Spinal cord (tissue), 10 donors: ENCODE results near the gene TRAPPC3L. TPM values are rescaled to one million over a fixed set of nuclear protein-coding genes. Genes with fewer than 3 reads are reported as not detected.

Experiments used
- DNase-seq, 6 donors: peaks; one replicate each; pipeline versions ENCODE4 v3.0.0 to v3.0.0-alpha.2; 2013 to 2015; ENCODE audit warnings: low spot score in 6 of 6, low read depth in 4 of 6
- H3K27ac ChIP-seq: one replicate; pipeline ENCODE4 v1.5.1; 2013; ENCODE audit warnings: low read depth, low read length, control low read depth
- H3K27me3 ChIP-seq: one replicate; pipeline ENCODE4 v1.6.1; 2013; ENCODE audit warnings: low read length; ENCODE audit not compliant: control insufficient read depth, insufficient read depth
- H3K36me3 ChIP-seq: one replicate; pipeline ENCODE4 v1.6.1; 2013; ENCODE audit warnings: low read length; ENCODE audit not compliant: control insufficient read depth, insufficient read depth
- H3K4me1 ChIP-seq: one replicate; pipeline ENCODE4 v1.6.1; 2013; ENCODE audit warnings: low read length; ENCODE audit not compliant: control insufficient read depth, insufficient read depth
- H3K4me3 ChIP-seq: one replicate; pipeline ENCODE4 v1.5.1; 2013; ENCODE audit warnings: low read depth, low read length, control low read depth
- H3K9me3 ChIP-seq: one replicate; pipeline ENCODE4 v1.6.1; 2013; ENCODE audit warnings: low read length; ENCODE audit not compliant: control insufficient read depth, insufficient read depth
- WGBS: methylation state at CpG from one replicate; pipeline ENCODE4 v1.1.5; 2013; ENCODE audit warnings: missing lambda C conversion rate; ENCODE audit not compliant: insufficient coverage; 5-methylcytosine and 5-hydroxymethylcytosine counted together
- polyA plus RNA-seq, 2 donors: library from polyadenylated mRNA; unstranded; fragments of 120-200 nt; gene quantifications; one replicate each; pipeline ENCODE4 v1.2.1, GENCODE V29; 2013; ENCODE audit not compliant: insufficient read length in 2 of 2
- total RNA-seq, 2 donors: library from RNA; depleted of rRNA in 1 of 2; stranded (reverse); fragments of 120-200 nt in 1 of 2; fragments of >200 nt in 1 of 2; gene quantifications; one replicate each; pipeline versions ENCODE4 v1.2.3 to v1.2.4, GENCODE V29; 2013 to 2014
- donor health status: healthy.

TRAPPC3L gene
- total and polyA plus RNA-seq, 4 donors = 0.33 to 16.1 (median 0.46) TPM

GRCh38 chr6:116561377-116562018 lies 16.0 kb upstream of the TRAPPC3L start:
- Histone ChIP-seq H3K36me3 (no peaks in the 10 kb centered on the region), H3K27ac (no peak overlapping the region), H3K27me3 (no peaks in the 10 kb centered on the region), H3K4me1 (peaks cover 10% of the 10 kb centered on the region), H3K9me3 (no peaks in the 10 kb centered on the region), H3K4me3 (peak overlapping the region; percentile 38)
- 64% methylated on average over 4 of the region's 9 CpGs for WGBS
- DNase-seq = peak in 5 of 6 donors; percentile 70 to 94 (median 77)

GRCh38 chr6:116560130-116560529 lies 14.6 kb upstream of the TRAPPC3L start:
- Histone ChIP-seq H3K36me3 (no peaks in the 10 kb centered on the region), H3K9me3 (no peaks in the 10 kb centered on the region), H3K4me3 (no peak overlapping the region), H3K27me3 (no peaks in the 10 kb centered on the region), H3K4me1 (peaks cover 5% of the 10 kb centered on the region), H3K27ac (no peak overlapping the region)
- no peak for DNase-seq
- WGBS = no CpG with 5 or more reads among the region's 2 CpGs

GRCh38 chr6:116557893-116558292 lies 12.4 kb upstream of the TRAPPC3L start:
- peak in 2 of 6 donors; percentile 51 to 62 for DNase-seq
- H3K4me3 ChIP-seq = no peak overlapping the region

GRCh38 chr6:116556814-116557415 lies 11.4 kb upstream of the TRAPPC3L start:
- no peaks in the 10 kb centered on the region for H3K4me1 ChIP-seq
- no peaks in the 10 kb centered on the region for H3K27me3 ChIP-seq
- WGBS = 94% methylated on average over 3 of the region's 5 CpGs
- H3K27ac ChIP-seq = no peak overlapping the region
- DNase-seq = no peak
- H3K36me3 ChIP-seq = no peaks in the 10 kb centered on the region
- H3K9me3 ChIP-seq = no peaks in the 10 kb centered on the region
- H3K4me3 ChIP-seq = no peak overlapping the region

More at GRCh38 chr6:116557893-116558292, 12.4 kb upstream of the TRAPPC3L start:
- Histone ChIP-seq H3K4me1 (no peaks in the 10 kb centered on the region), H3K36me3 (no peaks in the 10 kb centered on the region), H3K9me3 (no peaks in the 10 kb centered on the region), H3K27ac (no peak overlapping the region), H3K27me3 (no peaks in the 10 kb centered on the region)
- 18% methylated on average over 2 of the region's 5 CpGs for whole genome bisulfite sequencing

GRCh38 chr6:116556065-116556464 lies 10.6 kb upstream of the TRAPPC3L start:
- no peaks in the 10 kb centered on the region for H3K9me3 ChIP-seq
- no peaks in the 10 kb centered on the region for H3K4me1 ChIP-seq
- no peak overlapping the region for H3K27ac ChIP-seq
- H3K4me3 ChIP-seq = no peak overlapping the region
- no peak for DNase-seq
- H3K27me3 ChIP-seq = no peaks in the 10 kb centered on the region
- WGBS = no CpG with 5 or more reads among the region's 1 CpG
- no peaks in the 10 kb centered on the region for H3K36me3 ChIP-seq

- H3K4me3 ChIP-seq = no peak within 1 kb of the TSS
- no peaks in the 10 kb centered on the region for H3K36me3 ChIP-seq
- no peaks in the 10 kb centered on the region for H3K4me1 ChIP-seq
- no peaks in the 10 kb centered on the region for H3K9me3 ChIP-seq
- H3K27me3 ChIP-seq = peaks cover 2% of the 10 kb centered on the region
- no peak for DNase-seq
- no peak within 1 kb of the TSS for H3K27ac ChIP-seq
Observed at GRCh38 chr6:116553451-116553850, 8.0 kb upstream of the TRAPPC3L start, which contains the start of gene CALHM4. TSS of gene CALHM4 (plus strand) at chr6:116553751. CDS start at chr6:116553794, 43 bp downstream.

- DNase-seq = no peak
- Histone ChIP-seq H3K4me1 (no peaks in the 10 kb centered on the region), H3K36me3 (no peaks in the 10 kb centered on the region), H3K27ac (no peak overlapping the region), H3K9me3 (no peaks in the 10 kb centered on the region), H3K27me3 (peaks cover 2% of the 10 kb centered on the region), H3K4me3 (no peak overlapping the region)
- 25% methylated on average over 3 of the region's 4 CpGs for WGBS
Observed at GRCh38 chr6:116550796-116551195, 5.3 kb upstream of the TRAPPC3L start.

GRCh38 chr6:116547358-116547757 lies 1.9 kb upstream of the TRAPPC3L start:
- WGBS = 87% methylated on average over 5 of the region's 6 CpGs

GRCh38 chr6:116543149-116543548 lies 2.3 kb downstream of the TRAPPC3L start:
- H3K27me3 ChIP-seq = no peaks in the 10 kb centered on the region
- H3K4me3 ChIP-seq = no peak overlapping the region
- H3K36me3 ChIP-seq = no peaks in the 10 kb centered on the region
- no peak for DNase-seq
- no peaks in the 10 kb centered on the region for H3K9me3 ChIP-seq
- no peak overlapping the region for H3K27ac ChIP-seq
- no peaks in the 10 kb centered on the region for H3K4me1 ChIP-seq

More at GRCh38 chr6:116547358-116547757, 1.9 kb upstream of the TRAPPC3L start:
- Histone ChIP-seq H3K4me1 (no peaks in the 10 kb centered on the region), H3K27ac (no peak overlapping the region), H3K36me3 (no peaks in the 10 kb centered on the region), H3K4me3 (no peak overlapping the region), H3K9me3 (no peaks in the 10 kb centered on the region), H3K27me3 (peaks cover 2% of the 10 kb centered on the region)
- no peak for DNase-seq

GRCh38 chr6:116542426-116542825 lies 3.1 kb downstream of the TRAPPC3L start:
- H3K27ac ChIP-seq = no peak overlapping the region
- H3K36me3 ChIP-seq = no peaks in the 10 kb centered on the region
- no peaks in the 10 kb centered on the region for H3K27me3 ChIP-seq
- H3K9me3 ChIP-seq = no peaks in the 10 kb centered on the region
- no peak overlapping the region for H3K4me3 ChIP-seq
- no peaks in the 10 kb centered on the region for H3K4me1 ChIP-seq
- no peak for DNase-seq
